Gastrocnemius medialis (tissue), 4 donors: ENCODE data around the gene TOM1. TPM values are rescaled to one million over a fixed set of nuclear protein-coding genes. Genes with fewer than 3 reads are reported as not detected.
A peak's percentile ranks its signal among the peaks of the same experiment; 100 is the strongest.

Experiments
- ATAC-seq, 2 donors: fragments of 150-250 bp; one replicate each; pipeline ENCODE4 v1.9.1; 2016
- DNase-seq, 2 donors: peaks; one replicate each; pipeline ENCODE4 v3.0.0-alpha.2; 2019
- H3K27ac ChIP-seq, 4 donors: fragments of 200-600 bp; sonication (generic); 1 replicate in 1 of 4; 2 replicates in 3 of 4; pipeline ENCODE4 v1.5.1; 2016 to 2018; ENCODE audit warnings: mild to moderate bottlenecking in 2 of 4, moderate library complexity in 1 of 4
- H3K27me3 ChIP-seq, 3 donors: fragments of 200-600 bp; sonication (generic) in 2 of 3; 1 replicate in 1 of 3; 2 replicates in 2 of 3; pipeline versions ENCODE4 v1.5.1 to v1.6.0; 2016 to 2019; ENCODE audit warnings: mild to moderate bottlenecking in 1 of 3, moderate library complexity in 1 of 3
- H3K36me3 ChIP-seq, 2 donors: fragments of 200-600 bp; sonication (generic) in 1 of 2; one replicate each; pipeline ENCODE4 v1.5.1; 2017 to 2018
- H3K4me1 ChIP-seq, 2 donors: fragments of 200-600 bp; sonication (generic) in 1 of 2; one replicate each; pipeline ENCODE4 v1.5.1; 2016 to 2017; ENCODE audit warnings: mild to moderate bottlenecking in 2 of 2
- H3K4me3 ChIP-seq, 4 donors: fragments of 200-600 bp; sonication (generic) in 3 of 4; 1 replicate in 1 of 4; 2 replicates in 3 of 4; pipeline ENCODE4 v1.5.1; 2016 to 2019; ENCODE audit warnings: mild to moderate bottlenecking in 2 of 4
- H3K9me3 ChIP-seq, 3 donors: fragments of 200-600 bp; sonication (generic) in 2 of 3; 1 replicate in 1 of 3; 2 replicates in 2 of 3; pipeline ENCODE4 v1.5.1; 2016 to 2019
- POLR2A ChIP-seq, 2 donors: fragments of 450-650 bp; IDR thresholded peaks; one replicate each; pipeline ENCODE4 v1.6.1; 2017; ENCODE audit warnings: antibody characterized with exemption in 2 of 2, mild to moderate bottlenecking in 2 of 2, moderate library complexity in 2 of 2
- in situ Hi-C, 4 donors: fragments of 200-750 bp; cut with MboI; loops; one replicate each; pipeline versions ENCODE4 v1.15.0 to v1.8.0; 2017; ENCODE audit warnings: low sequenced_read_pairs in 4 of 4
- intact Hi-C: fragments of 100-400 bp; cut with DNase I; formaldehyde crosslinking; loops from one replicate; pipeline ENCODE4 v1.15.1; 2023; ENCODE audit warnings: low total_unique reads
- total RNA-seq, 4 donors: library from RNA; depleted of rRNA; stranded (reverse); fragments of >200 nt; gene quantifications; one replicate each; pipeline versions ENCODE4 v1.1.0 to v1.2.3, GENCODE V29; 2016
- TF ChIP-seq, protein P1 (sequence below), 5 experiments: fragments of 450-650 bp in 3 of 5; fragments of 200-600 bp in 2 of 5; sonication (generic) in 2 of 5; IDR thresholded peaks in 4 of 5; conservative IDR thresholded peaks in 1 of 5; 1 replicate in 4 of 5; 2 replicates in 1 of 5; pipeline ENCODE4 v1.5.1; 2016 to 2019; ENCODE audit warnings: antibody characterized with exemption in 5 of 5, mild to moderate bottlenecking in 3 of 5, moderate library complexity in 3 of 5

The TOM1 gene
- total RNA-seq, 4 donors from 2014 or later, result 363 to 609 (median 425) TPM

DNA sequence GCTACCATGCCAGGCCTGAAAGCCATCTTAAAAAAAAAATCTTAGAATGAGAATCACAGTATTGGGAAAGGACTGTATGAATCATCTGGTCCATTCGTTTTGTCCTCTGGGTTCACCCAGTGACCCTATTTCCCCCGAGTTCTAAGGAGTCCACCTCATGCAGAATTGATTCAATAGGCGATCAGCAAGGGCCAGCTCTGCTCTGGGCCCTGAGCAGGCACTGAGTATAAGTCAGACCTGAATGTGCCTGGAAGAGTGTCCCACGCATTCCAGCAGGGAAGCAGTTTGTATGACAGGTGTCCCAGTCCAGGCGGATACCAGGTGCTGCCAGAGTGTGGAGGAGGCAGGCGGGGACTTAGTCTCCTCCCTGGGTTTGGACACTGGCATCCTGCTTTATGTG is 80.3 kb downstream of the TOM1 start:
- Histone ChIP-seq H3K4me1 (peaks cover 52 to 53% of the 10 kb centered on the region in 2 donors), H3K4me3 (no peak overlapping the region), H3K27ac (peak overlapping the region; percentile 88 to 94 (median 92)), H3K27me3 (no peaks in the 10 kb centered on the region), H3K9me3 (no peaks in the 10 kb centered on the region), H3K36me3 (peaks cover 0 to 20% of the 10 kb centered on the region in 2 donors)
- intact Hi-C loops (no loop called here), in situ Hi-C loops (no loop called here)
- TF ChIP-seq POLR2A (IDR thresholded peaks at IDR 0.05), result no peak
- TF ChIP-seq, protein P1, sequence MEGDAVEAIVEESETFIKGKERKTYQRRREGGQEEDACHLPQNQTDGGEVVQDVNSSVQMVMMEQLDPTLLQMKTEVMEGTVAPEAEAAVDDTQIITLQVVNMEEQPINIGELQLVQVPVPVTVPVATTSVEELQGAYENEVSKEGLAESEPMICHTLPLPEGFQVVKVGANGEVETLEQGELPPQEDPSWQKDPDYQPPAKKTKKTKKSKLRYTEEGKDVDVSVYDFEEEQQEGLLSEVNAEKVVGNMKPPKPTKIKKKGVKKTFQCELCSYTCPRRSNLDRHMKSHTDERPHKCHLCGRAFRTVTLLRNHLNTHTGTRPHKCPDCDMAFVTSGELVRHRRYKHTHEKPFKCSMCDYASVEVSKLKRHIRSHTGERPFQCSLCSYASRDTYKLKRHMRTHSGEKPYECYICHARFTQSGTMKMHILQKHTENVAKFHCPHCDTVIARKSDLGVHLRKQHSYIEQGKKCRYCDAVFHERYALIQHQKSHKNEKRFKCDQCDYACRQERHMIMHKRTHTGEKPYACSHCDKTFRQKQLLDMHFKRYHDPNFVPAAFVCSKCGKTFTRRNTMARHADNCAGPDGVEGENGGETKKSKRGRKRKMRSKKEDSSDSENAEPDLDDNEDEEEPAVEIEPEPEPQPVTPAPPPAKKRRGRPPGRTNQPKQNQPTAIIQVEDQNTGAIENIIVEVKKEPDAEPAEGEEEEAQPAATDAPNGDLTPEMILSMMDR (IDR thresholded peaks at IDR 0.05 in 4 of 5, conservative IDR thresholded peaks at IDR 0.05 in 1 of 5), result no peak
- peak; percentile 14 to 23 for ATAC-seq
- DNase-seq, result peak; percentile 28 to 48

- H3K27ac ChIP-seq, result peak within 1 kb of the TSS; percentile 88 to 94 (median 92)
- in situ Hi-C loops (no loop called here), intact Hi-C loops (loop anchor here (1.0 kb wide), 1 partner anchor 30 kb away; no protein-coding TSS in a partner anchor)
- H3K9me3 ChIP-seq, result no peaks in the 10 kb centered on the region
- peaks cover 47 to 52% of the 10 kb centered on the region in 2 donors for H3K4me1 ChIP-seq
- TF ChIP-seq, protein P1 (IDR thresholded peaks at IDR 0.05 in 4 of 5, conservative IDR thresholded peaks at IDR 0.05 in 1 of 5), result peak in 4 of 5 experiments; percentile 21 to 37 (median 36)
- peak; percentile 92 to 94 for TF ChIP-seq POLR2A (IDR thresholded peaks at IDR 0.05)
- H3K4me3 ChIP-seq, result peak within 1 kb of the TSS; percentile 63 to 89 (median 75)
- ATAC-seq, result peak; percentile 71 to 83
- H3K27me3 ChIP-seq, result no peaks in the 10 kb centered on the region
- DNase-seq, result peak; percentile 94 to 96
- peaks cover 0 to 27% of the 10 kb centered on the region in 2 donors for H3K36me3 ChIP-seq
These were observed 81.1 kb downstream of the TOM1 start, which contains the start of gene HMOX1 for GRCh38 chr22:35380537-35381423. Gene HMOX1, plus strand, starts transcription at chr22:35381096. Its CDS starts 78 bp downstream, at chr22:35381174.

- H3K4me1 ChIP-seq, result peaks cover 40 to 44% of the 10 kb centered on the region in 2 donors
- in situ Hi-C loops (no loop called here), intact Hi-C loops (loop anchor here (1.0 kb wide), 1 partner anchor 31 kb away; no protein-coding TSS in a partner anchor)
- ATAC-seq (peak; percentile 0 to 9), DNase-seq (peak in 1 of 2 donors; percentile 33)
- H3K27ac ChIP-seq, result peak overlapping the region; percentile 88 to 94 (median 92)
- TF ChIP-seq, protein P1 (IDR thresholded peaks at IDR 0.05 in 4 of 5, conservative IDR thresholded peaks at IDR 0.05 in 1 of 5), result no peak
- TF ChIP-seq POLR2A (IDR thresholded peaks at IDR 0.05), result no peak
- peaks cover 0 to 34% of the 10 kb centered on the region in 2 donors for H3K36me3 ChIP-seq
- no peaks in the 10 kb centered on the region for H3K27me3 ChIP-seq
- no peaks in the 10 kb centered on the region for H3K9me3 ChIP-seq
- H3K4me3 ChIP-seq, result peak overlapping the region; percentile 63 to 89 (median 75)
These were observed 81.8 kb downstream of the TOM1 start for GRCh38 chr22:35381424-35382009.

DNA sequence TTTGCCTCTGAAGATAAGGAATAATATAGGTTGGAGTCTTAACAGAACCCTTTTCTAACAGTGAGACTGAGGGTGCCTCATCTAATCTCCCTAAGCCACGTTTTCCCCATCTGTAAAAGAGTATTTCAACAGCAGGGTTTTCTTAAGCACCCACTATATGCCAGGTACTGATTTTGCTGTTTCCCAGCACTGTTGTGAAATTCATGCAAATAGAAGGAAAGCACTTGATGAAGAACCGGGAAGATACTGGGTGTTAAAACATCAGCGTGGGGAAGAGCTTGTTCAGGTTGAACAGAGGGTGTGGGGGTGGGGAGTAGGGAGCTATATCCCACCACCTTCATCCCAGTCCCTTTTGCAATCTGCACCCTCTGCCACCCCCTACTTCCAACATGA is 84.0 kb downstream of the TOM1 start:
- DNase-seq (no peak), ATAC-seq (no peak)
- no peaks in the 10 kb centered on the region for H3K9me3 ChIP-seq
- peaks cover 0 to 56% of the 10 kb centered on the region in 2 donors for H3K36me3 ChIP-seq
- no peak for TF ChIP-seq POLR2A (IDR thresholded peaks at IDR 0.05)
- TF ChIP-seq, protein P1 (IDR thresholded peaks at IDR 0.05 in 4 of 5, conservative IDR thresholded peaks at IDR 0.05 in 1 of 5), result no peak
- H3K4me3 ChIP-seq, result no peak overlapping the region
- intact Hi-C loops, result no loop called here
- no peaks in the 10 kb centered on the region for H3K27me3 ChIP-seq
- peaks cover 33 to 37% of the 10 kb centered on the region in 2 donors for H3K4me1 ChIP-seq
- peak overlapping the region in 3 of 4 donors; percentile 19 to 91 (median 46) for H3K27ac ChIP-seq
- in situ Hi-C loops, result no loop called here
